B cell (primary cell): Measurements from ENCODE around the gene CDC45. TPM values are rescaled to one million over a fixed set of nuclear protein-coding genes. Genes with fewer than 3 reads are reported as not detected.

ENCODE experiments used
- ATAC-seq: fragments of 200-7000 bp; cut with Tn5 transposase; one replicate; pipeline ENCODE4 v1.10.0; 2021; ENCODE audit warnings: low read depth, mild to moderate bottlenecking, moderate number of reproducible peaks, moderate library complexity
- CTCF ChIA-PET: fragments of 350-600 bp; sonication (Branson Sonifier 250); formaldehyde crosslinking; loops from one replicate; lab custom pipeline; 2021; ENCODE audit warnings: antibody characterized with exemption, inconsistent platforms; lab: Charles Lee
- POLR2A ChIA-PET: fragments of 350-600 bp; sonication (Branson Sonifier 250); formaldehyde crosslinking; loops from one replicate; lab custom pipeline; 2021; ENCODE audit warnings: antibody characterized with exemption; lab: Charles Lee
- DNase-seq: peaks from one replicate; pipeline ENCODE4 v3.0.0; 2013
- H2AFZ ChIP-seq: 2 replicates; pipeline ENCODE4 v1.6.1; 2012; ENCODE audit warnings: mild to moderate bottlenecking, low read depth, low read length; ENCODE audit not compliant: insufficient read depth, poor library complexity, severe bottlenecking
- H3K27ac ChIP-seq, 2 donors: 1 replicate in 1 of 2; 2 replicates in 1 of 2; pipeline ENCODE4 v1.5.1; 2012 to 2013; ENCODE audit warnings: low read length in 2 of 2, mild to moderate bottlenecking in 2 of 2, moderate library complexity in 1 of 2
- H3K27me3 ChIP-seq, 4 experiments: fragments of 200-600 bp in 1 of 4; sonication (generic) in 1 of 4; replicated peaks in 1 of 4; 1 replicate in 2 of 4; 2 replicates in 2 of 4; pipeline versions ENCODE4 v1.6.1 to v1.7.0; 2013 to 2016; ENCODE audit warnings: low read length in 3 of 4, mild to moderate bottlenecking in 2 of 4, mixed read lengths in 1 of 4, moderate library complexity in 1 of 4; ENCODE audit not compliant: insufficient read depth in 4 of 4, control insufficient read depth in 3 of 4; ENCODE audit errors: control extremely low read depth in 1 of 4
- H3K36me3 ChIP-seq, 2 experiments: replicated peaks in 1 of 2; 1 replicate in 1 of 2; 2 replicates in 1 of 2; pipeline versions ENCODE4 v1.6.1 to v1.7.1; 2013; ENCODE audit warnings: low read length in 1 of 2; ENCODE audit not compliant: insufficient read depth in 2 of 2, control insufficient read depth in 1 of 2; ENCODE audit errors: control extremely low read depth in 1 of 2, extremely low read depth in 1 of 2
- H3K4me1 ChIP-seq, 2 donors: fragments of 200-600 bp in 1 of 2; sonication (generic) in 1 of 2; 1 replicate in 1 of 2; 2 replicates in 1 of 2; pipeline versions ENCODE4 v1.5.1 to v1.6.1; 2013 to 2017; ENCODE audit warnings: low read length in 2 of 2; ENCODE audit not compliant: control insufficient read depth in 2 of 2, insufficient read depth in 2 of 2
- H3K4me2 ChIP-seq: replicated peaks from 2 replicates; pipeline ENCODE3; 2012; ENCODE audit warnings: mild to moderate bottlenecking, low read depth, low read length; ENCODE audit not compliant: poor library complexity, severe bottlenecking
- H3K4me3 ChIP-seq, 5 experiments: fragments of 200-600 bp in 1 of 5; sonication (generic) in 1 of 5; 1 replicate in 3 of 5; 2 replicates in 2 of 5; pipeline versions ENCODE4 v1.5.1 to v1.7.0; 2011 to 2016; ENCODE audit warnings: low read length in 4 of 5, mild to moderate bottlenecking in 4 of 5, low read depth in 2 of 5, control low read depth in 1 of 5, moderate library complexity in 1 of 5; ENCODE audit not compliant: insufficient read depth in 1 of 5; ENCODE audit errors: control extremely low read depth in 1 of 5, extremely low read depth in 1 of 5
- H3K79me2 ChIP-seq: fragments of 200-600 bp; sonication (generic); one replicate; pipeline ENCODE4 v1.6.0; 2016; ENCODE audit warnings: low read length; ENCODE audit not compliant: control insufficient read depth, insufficient read depth
- H3K9ac ChIP-seq: fragments of 200-600 bp; sonication (generic); 2 replicates; pipeline ENCODE4 v1.6.1; 2017; ENCODE audit warnings: mild to moderate bottlenecking, low read length, moderate library complexity
- H3K9me3 ChIP-seq, 3 donors: one replicate each; pipeline versions ENCODE4 v1.6.1 to v1.7.1; 2013; ENCODE audit warnings: low read length in 2 of 3; ENCODE audit not compliant: control insufficient read depth in 2 of 3, insufficient read depth in 1 of 3; ENCODE audit errors: control extremely low read depth in 1 of 3
- H4K20me1 ChIP-seq: 2 replicates; pipeline ENCODE4 v1.6.0; 2012; ENCODE audit warnings: mild to moderate bottlenecking, low read length; ENCODE audit not compliant: insufficient read depth, control insufficient read depth, poor library complexity, severe bottlenecking
- H3K27ac Mint-ChIP-seq: one replicate; pipeline ENCODE4 v1.8.0; 2021; ENCODE audit warnings: mixed read lengths
- H3K27me3 Mint-ChIP-seq: one replicate; pipeline ENCODE4 v1.8.0; 2021; ENCODE audit warnings: mixed read lengths
- H3K4me1 Mint-ChIP-seq: one replicate; pipeline ENCODE4 v1.8.0; 2021; ENCODE audit warnings: mixed read lengths
- H3K4me3 Mint-ChIP-seq: one replicate; pipeline ENCODE4 v1.8.0; 2021; ENCODE audit warnings: mixed read lengths
- H3K9me3 Mint-ChIP-seq: one replicate; pipeline ENCODE4 v1.8.0; 2022; ENCODE audit warnings: mixed read lengths; ENCODE audit not compliant: insufficient read depth
- EZH2 ChIP-seq: IDR thresholded peaks from 2 replicates; pipeline ENCODE4 v1.6.1; 2012; ENCODE audit warnings: borderline replicate concordance, low read depth, mild to moderate bottlenecking, moderate library complexity, low read length; ENCODE audit not compliant: insufficient read depth, poor library complexity, severe bottlenecking
- WGBS: methylation state at CpG from one replicate; pipeline ENCODE4 v1.1.5; 2013; ENCODE audit warnings: missing lambda C conversion rate; ENCODE audit not compliant: insufficient coverage; 5-methylcytosine and 5-hydroxymethylcytosine counted together
- intact Hi-C: fragments of 100-400 bp; cut with micrococcal nuclease; formaldehyde crosslinking; loops from one replicate; pipeline ENCODE4 v1.10.0; 2022
- polyA plus RNA-seq: library from polyadenylated mRNA; depleted of rRNA; stranded (reverse); fragments of >200 nt; gene quantifications from 2 replicates; pipeline ENCODE4 v1.2.3, GENCODE V29; 2012
- total RNA-seq, 2 donors: library from RNA; stranded (reverse); fragments of 120-200 nt in 1 of 2; gene quantifications; 1 replicate in 1 of 2; 2 replicates in 1 of 2; pipeline versions ENCODE4 v1.2.3 to v1.2.4, GENCODE V29; 2013 to 2022
- TF ChIP-seq, protein P1 (sequence below): fragments of 200-600 bp; IDR thresholded peaks from one replicate; pipeline ENCODE4 v1.8.0; 2022; ENCODE audit warnings: antibody characterized with exemption, mild to moderate bottlenecking

Gene CDC45
- total and polyA plus RNA-seq, 2 donors (not counting 1 experiment from before 2014, with no cell fraction given) = 0.49 to 1.4 TPM

DNA sequence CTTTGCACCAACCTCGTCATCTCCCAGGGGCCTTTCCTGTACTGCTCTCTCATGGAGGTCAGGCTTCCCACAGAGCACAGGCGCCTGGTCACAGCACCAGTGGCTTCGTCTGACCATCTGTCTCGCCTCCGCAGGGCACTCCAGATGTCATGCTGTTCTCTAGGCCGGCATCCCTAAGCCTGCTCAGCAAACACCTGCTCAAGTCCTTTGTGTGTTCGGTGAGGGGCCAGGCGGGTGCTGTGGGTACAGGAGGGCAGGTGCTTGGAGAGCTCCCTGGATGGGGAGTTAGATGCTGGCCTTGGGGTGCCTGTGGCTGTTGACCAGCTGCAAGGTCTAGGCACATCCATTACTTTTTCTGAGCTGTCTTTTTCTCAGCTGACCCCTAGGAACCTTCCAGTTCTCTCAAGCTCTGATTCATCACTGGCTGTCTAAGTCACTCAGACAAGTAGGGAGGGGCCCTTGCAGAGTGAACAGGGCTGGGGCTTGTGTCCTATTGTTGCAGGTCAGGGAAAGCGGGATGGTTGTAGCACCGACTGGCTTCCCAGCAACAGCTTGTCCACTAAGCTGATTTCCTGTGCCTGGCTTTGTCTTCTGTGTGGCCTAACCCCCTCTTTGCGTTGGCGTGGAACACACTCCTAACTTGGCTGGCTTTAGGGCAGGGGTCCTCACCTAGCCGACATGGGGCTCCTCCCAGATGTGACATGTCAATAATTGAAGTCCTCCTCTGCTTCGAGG lies 35.3 kb downstream of the CDC45 start:
- CTCF ChIA-PET = no interaction called here

More for the DNA sequence above, 35.3 kb downstream of the CDC45 start:
- Mint-ChIP-seq H3K27ac (no peak overlapping the region), H3K27me3 (no peaks in the 10 kb centered on the region), H3K4me1 (no peaks in the 10 kb centered on the region), H3K9me3 (no peaks in the 10 kb centered on the region), H3K4me3 (no peak overlapping the region)
- no peak overlapping the region for H3K4me3 ChIP-seq
- no peaks in the 10 kb centered on the region for H3K4me1 ChIP-seq
- no peak overlapping the region for H3K4me2 ChIP-seq
- intact Hi-C loops = no loop called here
- 98% methylated on average over 13 of the region's 14 CpGs for WGBS
- no peak overlapping the region for H2AFZ ChIP-seq
- DNase-seq (no peak), ATAC-seq (no peak)
- peaks cover 0 to 7% (median 0%) of the 10 kb centered on the region in 3 donors for H3K9me3 ChIP-seq
- no peaks in the 10 kb centered on the region for H3K36me3 ChIP-seq
- H4K20me1 ChIP-seq = no peaks in the 10 kb centered on the region
- no peaks in the 10 kb centered on the region for H3K27me3 ChIP-seq
- TF ChIP-seq EZH2 = no peak
- TF ChIP-seq, protein P1, sequence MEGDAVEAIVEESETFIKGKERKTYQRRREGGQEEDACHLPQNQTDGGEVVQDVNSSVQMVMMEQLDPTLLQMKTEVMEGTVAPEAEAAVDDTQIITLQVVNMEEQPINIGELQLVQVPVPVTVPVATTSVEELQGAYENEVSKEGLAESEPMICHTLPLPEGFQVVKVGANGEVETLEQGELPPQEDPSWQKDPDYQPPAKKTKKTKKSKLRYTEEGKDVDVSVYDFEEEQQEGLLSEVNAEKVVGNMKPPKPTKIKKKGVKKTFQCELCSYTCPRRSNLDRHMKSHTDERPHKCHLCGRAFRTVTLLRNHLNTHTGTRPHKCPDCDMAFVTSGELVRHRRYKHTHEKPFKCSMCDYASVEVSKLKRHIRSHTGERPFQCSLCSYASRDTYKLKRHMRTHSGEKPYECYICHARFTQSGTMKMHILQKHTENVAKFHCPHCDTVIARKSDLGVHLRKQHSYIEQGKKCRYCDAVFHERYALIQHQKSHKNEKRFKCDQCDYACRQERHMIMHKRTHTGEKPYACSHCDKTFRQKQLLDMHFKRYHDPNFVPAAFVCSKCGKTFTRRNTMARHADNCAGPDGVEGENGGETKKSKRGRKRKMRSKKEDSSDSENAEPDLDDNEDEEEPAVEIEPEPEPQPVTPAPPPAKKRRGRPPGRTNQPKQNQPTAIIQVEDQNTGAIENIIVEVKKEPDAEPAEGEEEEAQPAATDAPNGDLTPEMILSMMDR = no peak
- H3K79me2 ChIP-seq = no peaks in the 10 kb centered on the region
- POLR2A ChIA-PET = no interaction called here
- H3K27ac ChIP-seq = no peak overlapping the region
- no peak overlapping the region for H3K9ac ChIP-seq
